GM18502 (cell line): ENCODE measurements around the gene MOB3B.
"Not testable (repeated sequence)": the region's sequence is repeated elsewhere in the genome, so short reads cannot be mapped to it uniquely, and the experiment has no call there.

Experiments
- ATAC-seq: cut with Tn5 transposase; IDR thresholded peaks from one replicate; pipeline ENCODE4 v1.9.1; 2021; ENCODE audit warnings: mild to moderate bottlenecking; ENCODE audit not compliant: unreplicated experiment, poor library complexity

The MOB3B gene

GRCh38 chr9:27429436-27429835 is 100.2 kb downstream of the MOB3B start:
- ATAC-seq = no peak

DNA sequence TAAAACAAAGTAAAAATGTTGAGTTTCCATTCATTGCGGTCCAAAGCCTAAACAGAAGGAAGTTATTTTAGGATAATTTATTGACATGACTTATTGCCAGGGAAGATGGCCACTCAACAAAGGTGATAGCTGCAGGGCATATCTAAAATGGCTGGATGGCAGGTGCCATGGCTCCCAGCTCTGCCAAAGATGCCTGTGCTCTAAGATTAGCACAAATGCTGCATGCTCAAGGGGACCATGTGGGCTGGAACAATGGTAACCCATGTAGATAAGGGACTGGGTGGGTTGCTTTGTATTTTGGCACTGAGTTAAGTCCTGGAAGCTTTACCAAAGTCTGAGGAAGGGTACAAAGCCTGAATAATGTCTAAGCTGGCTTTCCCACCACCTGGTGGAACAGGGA is 101.1 kb downstream of the MOB3B start:
- ATAC-seq = no peak

DNA sequence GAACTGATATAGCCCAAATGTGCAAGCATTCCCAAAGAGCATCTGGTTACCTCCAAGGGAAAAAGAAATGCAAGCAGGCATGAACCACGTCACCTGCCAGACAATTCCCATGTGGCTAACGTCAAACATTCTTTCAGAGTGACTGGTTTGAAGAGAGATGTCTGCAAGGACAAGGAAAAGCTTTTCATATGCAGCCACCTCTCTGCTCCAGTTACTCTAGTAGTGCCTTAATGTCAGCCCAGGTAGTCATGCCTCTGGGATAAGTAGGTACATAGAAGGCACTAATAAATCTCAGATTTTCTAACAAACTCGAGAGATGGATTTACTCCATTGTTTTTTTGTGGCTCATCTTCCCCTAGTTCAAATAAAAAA is 102.4 kb downstream of the MOB3B start:
- no peak for ATAC-seq

- ATAC-seq = no peak
These were observed 102.9 kb downstream of the MOB3B start for GRCh38 chr9:27426511-27427271.

- ATAC-seq = no peak
These were observed 103.6 kb downstream of the MOB3B start for GRCh38 chr9:27425827-27426510.

DNA sequence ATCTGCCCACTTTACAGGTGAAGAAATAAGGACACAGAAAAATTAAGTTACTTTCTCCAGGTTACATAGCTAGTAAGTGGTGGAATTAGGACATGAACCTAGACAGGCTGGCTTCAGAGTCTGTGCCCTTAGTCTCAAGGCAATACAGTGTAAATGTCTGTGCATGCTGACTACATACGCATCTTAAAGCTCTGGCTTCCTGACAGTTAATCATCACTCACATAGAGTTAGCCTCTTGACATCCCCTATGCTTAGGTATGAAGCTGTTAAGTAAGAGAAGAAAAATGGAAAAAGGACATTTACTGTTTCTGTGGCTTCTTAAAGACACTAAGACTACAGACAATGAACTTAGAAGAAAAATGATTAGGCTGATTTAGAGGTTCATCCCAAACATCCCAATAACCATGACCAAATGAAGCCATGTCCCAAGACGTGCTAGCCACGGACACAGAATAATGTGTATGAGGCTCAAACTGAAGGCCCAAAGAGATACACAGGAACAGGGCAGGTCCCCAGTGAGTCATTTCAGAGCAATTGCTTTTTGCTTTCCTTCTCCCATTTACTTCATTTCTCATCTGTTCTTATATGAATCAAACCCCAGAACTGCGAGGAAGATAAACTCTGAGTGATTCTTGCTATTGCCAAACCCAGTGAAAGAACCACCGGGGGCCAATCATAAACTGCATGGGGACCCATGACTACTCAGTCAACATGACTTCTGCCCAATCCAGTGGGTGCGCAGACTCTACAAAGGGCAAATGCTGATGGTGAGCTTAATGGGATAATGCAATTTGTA is 105.5 kb downstream of the MOB3B start:
- ATAC-seq = no peak

DNA sequence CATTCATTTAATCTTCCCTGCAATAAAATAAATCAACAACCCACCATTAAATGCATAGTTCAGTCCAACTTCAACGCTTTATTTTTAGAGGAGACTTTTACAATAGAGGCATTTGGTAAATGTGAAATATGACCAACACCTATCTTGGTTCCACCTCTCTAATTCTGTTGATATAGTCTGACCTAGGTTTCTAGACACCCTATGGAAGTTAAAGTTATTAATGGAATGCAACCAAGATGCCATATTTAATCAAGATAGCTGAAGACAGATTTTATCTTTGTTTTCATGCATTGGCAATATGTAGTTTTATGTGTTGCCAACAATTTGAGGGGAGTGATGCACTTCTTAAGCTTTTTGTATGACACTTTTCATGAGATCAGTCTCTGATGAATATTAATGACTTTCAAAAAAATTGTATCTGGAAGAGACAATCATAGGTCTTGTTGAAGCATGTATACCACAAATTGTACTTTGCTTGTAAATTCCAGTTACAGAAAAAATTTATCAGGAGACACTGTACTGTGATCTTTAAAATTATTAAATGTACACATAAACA is 107.3 kb downstream of the MOB3B start:
- no peak for ATAC-seq

GRCh38 chr9:27421577-27421976 is 108.0 kb downstream of the MOB3B start:
- no peak for ATAC-seq

GRCh38 chr9:27419558-27419957 is 110.1 kb downstream of the MOB3B start:
- not testable (repeated sequence) for ATAC-seq

- no peak for ATAC-seq
These were observed 115.3 kb downstream of the MOB3B start for GRCh38 chr9:27414220-27414761.

DNA sequence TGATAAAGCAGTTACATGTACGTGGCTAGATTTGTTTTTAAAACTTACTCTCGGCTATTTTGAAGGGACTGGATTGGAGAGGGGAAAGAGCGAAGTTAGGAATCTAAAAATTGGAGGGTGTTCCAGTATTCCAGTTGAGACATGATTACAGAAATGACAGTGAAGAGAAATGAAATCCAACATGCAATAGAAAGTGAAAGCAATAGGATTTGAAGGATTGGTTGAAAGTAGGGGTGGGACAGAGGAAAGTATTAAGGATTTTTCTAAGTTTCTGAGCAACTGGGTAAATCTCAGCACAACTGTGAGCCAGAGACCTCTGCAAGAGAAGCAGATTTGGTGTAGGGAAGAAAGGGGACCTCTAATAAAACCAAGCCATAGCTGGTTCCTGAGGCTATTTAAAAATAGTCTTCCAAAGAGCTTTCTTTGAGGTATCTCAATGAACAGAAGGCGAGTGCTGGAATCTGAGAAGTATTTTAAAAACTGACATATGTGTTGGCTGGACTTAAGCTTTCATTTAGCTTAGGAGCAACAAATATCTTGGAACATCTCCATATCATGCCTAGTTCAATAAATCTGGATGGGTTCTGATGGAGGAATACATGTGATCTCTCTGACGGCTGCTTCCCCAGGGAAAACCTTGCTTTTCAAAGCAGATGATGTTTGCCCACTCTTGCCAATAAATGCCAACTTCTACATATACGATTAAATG is 115.9 kb downstream of the MOB3B start:
- no peak for ATAC-seq

- ATAC-seq = no peak
These were observed 116.7 kb downstream of the MOB3B start for GRCh38 chr9:27412963-27413362.

DNA sequence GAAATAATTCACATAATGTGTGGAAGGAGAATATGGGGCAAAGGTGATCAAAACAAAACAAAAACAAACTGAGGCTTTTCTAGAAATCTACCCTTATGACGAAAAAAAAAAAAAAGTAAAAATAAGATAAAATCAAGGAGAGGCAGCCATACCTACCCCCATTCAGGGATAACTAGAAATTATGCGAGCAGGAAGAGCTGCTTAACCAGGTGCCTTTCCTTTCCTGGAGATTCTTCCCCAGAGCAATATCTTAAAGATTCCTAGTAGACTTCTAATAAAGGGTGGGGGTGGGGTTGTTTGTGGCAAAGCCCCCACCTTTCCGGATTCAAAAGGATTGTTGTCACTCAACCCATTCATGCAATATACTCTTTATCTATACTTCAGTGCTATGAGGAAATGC is 117.5 kb downstream of the MOB3B start:
- ATAC-seq = no peak

- no peak for ATAC-seq
These were observed 121.1 kb downstream of the MOB3B start for GRCh38 chr9:27408482-27408881.

- ATAC-seq = no peak
These were observed 121.6 kb downstream of the MOB3B start for GRCh38 chr9:27408001-27408400.

DNA sequence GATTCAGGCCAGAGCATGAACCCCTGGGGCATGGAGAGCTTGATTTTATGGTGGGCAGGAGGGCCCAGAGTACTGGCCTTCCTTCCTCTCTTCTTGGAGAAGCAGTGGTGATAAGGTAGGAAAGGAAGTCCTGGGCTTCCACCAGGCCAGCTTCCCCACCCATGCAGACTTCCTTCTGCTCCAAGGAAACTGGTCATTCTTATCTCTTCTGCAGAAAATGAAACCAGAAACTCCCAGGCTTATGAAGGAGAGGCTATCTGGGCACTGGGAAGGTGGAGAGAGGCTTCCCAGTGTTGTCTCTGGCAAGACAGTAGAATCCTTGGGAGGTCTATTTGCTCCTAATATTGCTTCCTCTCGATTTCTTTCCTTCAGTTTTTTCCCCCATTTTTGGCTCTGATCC is 122.1 kb downstream of the MOB3B start:
- ATAC-seq = no peak

GRCh38 chr9:27404661-27405060 is 125.0 kb downstream of the MOB3B start:
- ATAC-seq = no peak

- no peak for ATAC-seq
These were observed 127.0 kb downstream of the MOB3B start for GRCh38 chr9:27402626-27403025.

GRCh38 chr9:27400334-27400880 is 129.2 kb downstream of the MOB3B start:
- ATAC-seq = no peak
